OCI-LY7 (cell line): ENCODE results near the gene LILRB2. TPM values are rescaled to one million over a fixed set of nuclear protein-coding genes. Genes with fewer than 3 reads are reported as not detected.

ENCODE experiments used
- BruUV-seq: library from RNA; stranded (reverse); fragments of 400-500 nt; replicated peaks from 2 replicates; lab custom pipeline; 2021; lab: Mats Ljungman, UMichigan
- CTCF ChIA-PET: fragments of 300-600 bp; sonication (Branson Sonifier 250); formaldehyde crosslinking; loops from one replicate; lab custom pipeline; 2022; ENCODE audit warnings: antibody characterized with exemption; ENCODE audit not compliant: unreplicated experiment; lab: Charles Lee
- POLR2A ChIA-PET: fragments of 300-600 bp; sonication (Branson Sonifier 250); formaldehyde crosslinking; loops from one replicate; lab custom pipeline; 2022; ENCODE audit warnings: antibody characterized with exemption; lab: Charles Lee
- DNase-seq: peaks from one replicate; pipeline ENCODE4 v3.0.0-alpha.2; 2015; ENCODE audit warnings: low spot score
- H2AFZ ChIP-seq: fragments of 200-600 bp; sonication (generic), shearing (Covaris generic); 2 replicates; pipeline ENCODE4 v1.6.1; 2014; ENCODE audit warnings: mild to moderate bottlenecking, antibody characterized with exemption, low read length, moderate library complexity
- H3K27ac ChIP-seq: fragments of 200-600 bp; sonication (generic); 2 replicates; pipeline ENCODE4 v1.5.1; 2014; ENCODE audit warnings: mixed run types, low read depth, mild to moderate bottlenecking, moderate library complexity, low read length, inconsistent platforms; ENCODE audit not compliant: poor library complexity, severe bottlenecking
- H3K36me3 ChIP-seq: fragments of 200-600 bp; sonication (generic); 2 replicates; pipeline ENCODE4 v1.6.1; 2014; ENCODE audit warnings: mild to moderate bottlenecking, antibody characterized with exemption, low read length, moderate library complexity, mixed read lengths; ENCODE audit not compliant: insufficient read depth
- H3K4me1 ChIP-seq: fragments of 200-600 bp; sonication (generic); 2 replicates; pipeline ENCODE4 v1.5.1; 2014; ENCODE audit warnings: mild to moderate bottlenecking, low read length; ENCODE audit not compliant: insufficient read depth, poor library complexity, severe bottlenecking
- H3K4me2 ChIP-seq: fragments of 200-600 bp; sonication (generic); 2 replicates; pipeline ENCODE4 v1.6.1; 2014; ENCODE audit warnings: mild to moderate bottlenecking, low read length
- H3K4me3 ChIP-seq: fragments of 200-600 bp; sonication (generic); 2 replicates; pipeline ENCODE4 v1.5.1; 2014; ENCODE audit warnings: mild to moderate bottlenecking, low read depth, low read length; ENCODE audit not compliant: poor library complexity, severe bottlenecking
- H3K79me2 ChIP-seq: fragments of 200-600 bp; sonication (generic); 2 replicates; pipeline ENCODE4 v1.6.1; 2016; ENCODE audit warnings: low read depth, mild to moderate bottlenecking, low read length, moderate library complexity, mixed read lengths; ENCODE audit not compliant: insufficient read depth
- H3K9me2 ChIP-seq: fragments of 200-600 bp; sonication (generic); 2 replicates; pipeline ENCODE4 v1.6.1; 2016; ENCODE audit warnings: mild to moderate bottlenecking, low read length, mixed read lengths; ENCODE audit not compliant: insufficient read depth
- H3K9me3 ChIP-seq: fragments of 200-600 bp; sonication (generic); 2 replicates; pipeline ENCODE4 v1.6.1; 2014; ENCODE audit warnings: mild to moderate bottlenecking, mixed run types, low read length, mixed read lengths
- H4K20me1 ChIP-seq: fragments of 200-600 bp; sonication (generic); 2 replicates; pipeline ENCODE4 v1.6.1; 2014; ENCODE audit warnings: mild to moderate bottlenecking, antibody characterized with exemption, low read length, moderate library complexity, mixed read lengths; ENCODE audit not compliant: insufficient read depth
- CTCF ChIP-seq: fragments of 200-600 bp; sonication (generic); conservative IDR thresholded peaks from 2 replicates; pipeline ENCODE4 v1.5.1; 2014; ENCODE audit warnings: mild to moderate bottlenecking, antibody characterized with exemption, low read length, moderate library complexity, mixed read lengths
- EZH2phosphoT487 ChIP-seq: fragments of 200-600 bp; sonication (generic); IDR thresholded peaks from 2 replicates; pipeline ENCODE4 v1.6.1; 2018; ENCODE audit warnings: low read depth, borderline replicate concordance, mild to moderate bottlenecking, mixed run types, antibody characterized with exemption, low read length, moderate library complexity, mixed read lengths
- intact Hi-C: fragments of 100-400 bp; cut with micrococcal nuclease; formaldehyde crosslinking; loops from one replicate; pipeline ENCODE4 v1.10.0; 2022; ENCODE audit not compliant: unreplicated experiment
- total RNA-seq, 2 experiments: library from RNA; depleted of rRNA in 1 of 2; stranded (reverse); fragments of >200 nt in 1 of 2; shearing (Covaris generic) in 1 of 2; gene quantifications; 2 replicates each; pipeline ENCODE4 v1.2.3, GENCODE V29; 2014 to 2022

The LILRB2 gene
- total RNA-seq, 2 experiments from 2014 or later, result not detected

- H3K79me2 ChIP-seq, result no peaks in the 10 kb centered on the region
- no peak overlapping the region for H2AFZ ChIP-seq
- no peak overlapping the region for H3K4me3 ChIP-seq
- no peaks in the 10 kb centered on the region for H3K9me3 ChIP-seq
- ChIA-PET POLR2A (no interaction called here), CTCF (no interaction called here)
- no peak overlapping the region for H3K4me2 ChIP-seq
- no peaks in the 10 kb centered on the region for H3K4me1 ChIP-seq
- H3K9me2 ChIP-seq, result no peaks in the 10 kb centered on the region
- intact Hi-C loops, result no loop called here
- no peak for DNase-seq
- TF ChIP-seq EZH2phosphoT487 (no peak), CTCF (no peak)
- no peak overlapping the region for H3K27ac ChIP-seq
- H3K36me3 ChIP-seq, result no peaks in the 10 kb centered on the region
- H4K20me1 ChIP-seq, result no peaks in the 10 kb centered on the region
- BruUV-seq, result no TSS peak
Observed at GRCh38 chr19:54255105-54255775, 25.7 kb downstream of the LILRB2 start.

GRCh38 chr19:54254195-54254906, 26.6 kb downstream of the LILRB2 start:
- no peak for TF ChIP-seq EZH2phosphoT487
- no peak for TF ChIP-seq CTCF
- H3K4me2 ChIP-seq, result no peak overlapping the region
- intact Hi-C loops, result no loop called here
- H3K9me2 ChIP-seq, result no peaks in the 10 kb centered on the region
- ChIA-PET POLR2A (no interaction called here), CTCF (no interaction called here)
- H3K9me3 ChIP-seq, result no peaks in the 10 kb centered on the region
- H3K79me2 ChIP-seq, result no peaks in the 10 kb centered on the region
- no peak overlapping the region for H3K27ac ChIP-seq
- no peak overlapping the region for H3K4me3 ChIP-seq
- no peaks in the 10 kb centered on the region for H3K36me3 ChIP-seq
- no peaks in the 10 kb centered on the region for H3K4me1 ChIP-seq
- no peak overlapping the region for H2AFZ ChIP-seq
- H4K20me1 ChIP-seq, result no peaks in the 10 kb centered on the region
- no peak for DNase-seq
- no TSS peak for BruUV-seq
